ENCODE results near the gene RHOF.

RHOF gene, protein sequence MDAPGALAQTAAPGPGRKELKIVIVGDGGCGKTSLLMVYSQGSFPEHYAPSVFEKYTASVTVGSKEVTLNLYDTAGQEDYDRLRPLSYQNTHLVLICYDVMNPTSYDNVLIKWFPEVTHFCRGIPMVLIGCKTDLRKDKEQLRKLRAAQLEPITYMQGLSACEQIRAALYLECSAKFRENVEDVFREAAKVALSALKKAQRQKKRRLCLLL

GRCh38 chr12:121793440-121793837, at the start of gene RHOF:
Gene RHOF (minus strand): TSS chr12:121793688. CDS start chr12:121793633, 55 bp downstream.
- no peak for DNase-seq (ENCODE audit: low read depth)

DNA sequence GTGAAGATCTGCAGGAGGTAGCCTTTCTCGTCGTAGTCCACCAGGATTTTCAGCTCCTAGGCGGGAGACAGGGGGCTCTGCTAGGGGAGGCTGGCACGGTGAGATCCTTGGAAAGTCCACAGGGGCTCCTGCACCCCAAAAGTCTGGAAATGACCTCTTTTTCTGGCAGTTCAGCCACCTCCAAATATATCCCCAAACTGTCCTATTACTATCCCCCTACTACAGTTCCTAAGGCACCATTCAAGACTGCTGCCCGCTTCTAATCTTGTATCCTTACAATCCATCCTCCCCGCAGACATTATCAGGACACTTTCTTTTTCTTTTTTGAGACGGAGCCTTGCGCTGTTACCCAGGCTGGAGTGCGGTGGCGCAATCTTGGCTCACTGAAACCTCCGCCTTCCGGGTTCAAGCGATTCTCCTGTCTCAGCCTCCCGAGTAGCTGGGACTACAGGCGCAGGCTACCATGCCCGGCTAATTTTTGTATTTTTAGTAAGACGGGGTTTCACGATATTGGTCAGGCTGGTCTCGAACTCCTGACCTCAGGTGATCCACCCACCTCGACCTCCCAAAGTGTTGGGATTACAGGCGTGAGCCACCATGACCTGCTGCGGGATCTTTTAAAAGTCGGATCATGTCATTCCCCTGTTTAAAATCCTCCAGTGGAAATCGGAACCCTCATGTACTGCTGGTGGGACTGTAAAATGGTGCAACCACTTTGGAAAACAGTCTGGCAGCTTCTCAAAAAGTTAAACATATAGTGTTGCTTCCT, 46.7 kb upstream of the RHOF start:
- no peak for DNase-seq (ENCODE audit: low read depth)

DNA sequence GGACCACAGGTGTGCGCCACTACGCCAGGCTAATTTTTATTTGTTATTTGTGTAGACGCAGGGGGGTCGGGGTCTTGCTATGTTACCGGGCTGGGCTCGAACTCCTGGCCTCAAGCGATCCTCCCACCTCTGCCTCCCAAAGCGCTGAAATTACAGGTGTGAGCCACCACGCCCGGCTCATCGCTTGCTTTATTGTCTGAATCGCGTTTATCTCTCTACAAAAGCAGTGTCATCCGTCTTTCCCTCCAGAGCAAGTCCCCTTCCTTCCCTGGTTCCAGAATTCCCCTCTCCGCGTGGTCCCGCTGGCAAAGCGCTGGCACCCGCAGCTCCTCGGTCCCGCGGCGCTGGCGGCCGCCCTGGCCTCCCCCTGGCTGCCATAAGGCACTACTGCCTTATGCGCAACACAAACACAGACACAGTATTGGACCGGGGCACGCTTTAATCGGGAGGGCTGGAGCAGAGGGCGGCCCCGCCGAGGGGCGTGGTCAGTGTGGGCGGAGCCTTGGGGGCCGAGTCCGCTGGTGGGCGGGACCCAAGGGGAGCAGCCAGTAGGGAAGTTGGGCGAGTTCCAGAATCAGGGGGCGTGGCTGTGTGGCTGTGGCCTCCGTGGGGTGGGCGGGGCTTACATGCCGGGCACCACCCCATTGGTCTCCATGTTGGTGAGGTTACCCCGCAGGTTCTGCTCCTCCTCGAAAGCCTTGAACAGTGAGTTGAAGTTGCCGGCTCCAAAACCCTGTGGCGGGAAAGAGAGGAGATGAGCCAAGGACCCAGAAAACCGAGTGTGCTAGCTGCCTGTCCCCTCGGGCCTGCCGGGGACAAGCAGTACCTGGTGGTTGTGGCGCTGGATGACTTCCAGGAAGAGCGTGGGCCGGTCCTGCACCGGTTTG, 45.9 kb upstream of the RHOF start:
- peak; percentile 94 for DNase-seq (ENCODE audit: low read depth)

GRCh38 chr12:121838126-121838525, 44.6 kb upstream of the RHOF start:
- no peak for DNase-seq (ENCODE audit: low read depth)

GRCh38 chr12:121837680-121838079, 44.2 kb upstream of the RHOF start:
- peak; percentile 3 for DNase-seq (ENCODE audit: low read depth)

DNA sequence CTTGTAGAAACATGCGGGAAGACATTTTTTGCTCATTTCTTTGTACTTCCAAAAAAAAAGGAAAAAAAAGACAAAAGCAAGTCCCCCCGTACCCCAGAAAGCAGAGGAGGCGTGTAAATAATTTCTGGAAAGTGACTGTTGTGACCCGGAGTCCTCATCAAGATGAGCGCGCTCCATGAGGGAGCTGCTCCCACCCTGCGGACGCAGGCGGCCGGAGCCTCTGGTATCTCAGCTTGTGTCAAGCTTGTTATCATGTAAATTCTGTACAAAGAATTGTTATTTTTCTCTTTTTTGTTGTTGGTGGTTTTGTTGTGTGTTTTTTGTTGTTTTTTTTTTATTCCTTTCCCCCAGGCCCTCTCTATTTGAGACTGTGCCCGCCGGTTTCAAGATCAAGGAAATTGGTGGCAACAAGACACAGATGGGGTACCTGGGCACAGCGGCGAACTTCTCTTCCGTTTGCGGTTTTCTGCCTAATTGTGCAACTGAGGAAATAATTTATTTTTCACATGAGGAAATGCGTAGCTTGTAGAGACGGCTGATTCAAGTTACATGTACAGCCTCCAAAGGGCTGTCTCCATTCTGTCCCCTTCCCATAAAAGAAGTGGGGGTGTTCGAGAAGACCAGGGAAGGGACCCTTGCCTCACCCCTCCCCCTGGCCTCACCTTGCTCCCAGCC, 38.2 kb upstream of the RHOF start:
- DNase-seq (ENCODE audit: low read depth), result no peak

GRCh38 chr12:121830588-121831265, 37.2 kb upstream of the RHOF start:
- DNase-seq (ENCODE audit: low read depth), result no peak

- DNase-seq (ENCODE audit: low read depth), result no peak
These were observed 36.6 kb upstream of the RHOF start for GRCh38 chr12:121830134-121830533.

- no peak for DNase-seq (ENCODE audit: low read depth)
These were observed 35.9 kb upstream of the RHOF start for GRCh38 chr12:121829250-121829918.

- DNase-seq (ENCODE audit: low read depth), result no peak
These were observed 35.3 kb upstream of the RHOF start for GRCh38 chr12:121828826-121829225.

- no peak for DNase-seq (ENCODE audit: low read depth)
These were observed 34.8 kb upstream of the RHOF start for GRCh38 chr12:121828306-121828705.

- DNase-seq (ENCODE audit: low read depth), result no peak
These were observed 34.0 kb upstream of the RHOF start for GRCh38 chr12:121827351-121828099.

GRCh38 chr12:121826318-121827150, 33.0 kb upstream of the RHOF start:
- no peak for DNase-seq (ENCODE audit: low read depth)

DNA sequence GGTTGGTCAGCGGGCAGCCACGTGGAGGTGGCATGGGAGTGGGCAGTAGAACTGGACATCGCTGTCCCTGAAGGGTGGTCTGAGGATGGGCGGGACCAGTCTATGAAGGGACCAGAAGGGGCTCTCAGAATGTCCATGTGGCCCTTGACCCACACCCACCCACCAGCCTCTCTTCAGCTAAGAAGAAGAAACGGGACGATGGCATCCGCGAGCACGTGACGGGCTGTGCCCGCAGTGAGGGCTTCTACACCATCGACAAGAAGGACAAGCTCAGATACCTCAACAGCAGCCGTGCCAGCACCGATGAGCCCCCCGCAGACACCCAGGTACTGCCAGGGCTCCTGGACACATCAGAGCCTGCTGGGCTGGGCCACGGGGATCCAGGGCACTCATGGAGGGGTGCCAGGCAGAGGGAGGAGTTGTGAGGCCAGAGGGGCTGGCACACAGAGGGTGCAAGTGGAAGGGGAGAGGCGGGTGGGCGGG, 31.6 kb upstream of the RHOF start:
- no peak for DNase-seq (ENCODE audit: low read depth)

- no peak for DNase-seq (ENCODE audit: low read depth)
These were observed 30.2 kb upstream of the RHOF start for GRCh38 chr12:121823727-121824115.

DNA sequence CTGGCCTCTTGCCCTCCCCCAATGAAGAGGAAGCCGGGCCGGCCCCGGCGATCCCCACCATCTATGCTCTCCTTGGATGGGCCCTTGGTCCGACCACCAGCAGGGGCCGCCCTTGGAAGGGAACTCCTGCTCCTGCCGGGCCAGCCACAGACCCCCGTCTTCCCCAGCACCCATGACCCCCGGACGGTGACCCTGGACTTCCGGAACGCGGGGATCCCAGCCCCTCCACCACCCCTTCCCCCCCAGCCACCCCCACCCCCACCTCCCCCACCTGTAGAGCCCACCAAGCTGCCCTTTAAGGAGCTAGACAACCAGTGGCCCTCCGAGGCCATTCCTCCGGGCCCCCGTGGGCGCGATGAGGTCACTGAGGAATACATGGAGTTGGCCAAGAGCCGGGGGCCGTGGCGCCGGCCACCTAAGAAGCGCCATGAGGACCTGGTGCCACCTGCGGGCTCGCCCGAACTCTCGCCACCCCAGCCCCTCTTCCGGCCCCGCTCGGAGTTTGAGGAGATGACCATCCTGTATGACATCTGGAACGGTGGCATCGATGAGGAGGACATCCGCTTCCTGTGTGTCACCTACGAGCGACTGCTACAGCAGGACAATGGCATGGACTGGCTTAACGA, 29.7 kb upstream of the RHOF start:
- DNase-seq (ENCODE audit: low read depth), result no peak

GRCh38 chr12:121822393-121823100, 29.1 kb upstream of the RHOF start:
- DNase-seq (ENCODE audit: low read depth), result no peak

- DNase-seq (ENCODE audit: low read depth), result no peak
These were observed 26.6 kb upstream of the RHOF start for GRCh38 chr12:121820056-121820455.
